HL-60/S4 treated with retinoic acid at 250 ng/mL for 4 days and 3 days (cell line): ENCODE results near the gene GZMM.

ENCODE experiments used
- in situ Hi-C: fragments of 300-500 bp; cut with MboI; formaldehyde crosslinking; loops from 2 replicates; pipeline ENCODE4 v1.7.0; 2022; ENCODE audit warnings: low sequenced_read_pairs

GZMM gene

DNA sequence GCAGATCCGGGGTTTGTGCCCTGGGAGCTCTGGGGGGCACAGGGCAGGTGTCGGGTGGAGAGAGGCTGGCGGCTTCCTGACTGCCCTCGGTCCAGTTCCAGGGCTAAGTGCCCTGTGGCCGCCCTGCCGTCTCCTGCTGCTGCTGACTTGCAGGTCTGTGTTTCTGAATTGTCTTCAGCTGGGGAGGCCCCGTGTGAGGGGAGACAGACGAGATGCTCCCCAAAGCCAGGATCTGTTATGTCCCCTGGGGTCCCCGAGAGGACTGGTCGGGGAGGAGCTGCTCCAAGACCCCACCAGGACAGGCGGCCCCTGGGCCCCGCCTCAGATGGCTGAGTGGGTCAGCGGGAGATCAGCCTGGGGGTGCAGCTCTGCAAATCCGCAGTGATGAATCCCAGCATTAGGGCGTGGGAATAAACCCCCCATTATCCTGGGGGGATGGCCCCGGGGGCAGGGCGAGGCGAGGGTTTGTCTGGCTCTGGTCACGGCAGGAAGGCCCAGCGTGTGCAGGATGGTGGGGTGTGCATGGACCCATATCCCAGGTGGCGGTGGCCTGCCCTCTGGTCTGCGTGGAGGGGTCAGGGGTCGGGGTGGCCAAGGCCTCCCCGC, 50.5 kb downstream of the GZMM start:
- in situ Hi-C loops = no loop called here

DNA sequence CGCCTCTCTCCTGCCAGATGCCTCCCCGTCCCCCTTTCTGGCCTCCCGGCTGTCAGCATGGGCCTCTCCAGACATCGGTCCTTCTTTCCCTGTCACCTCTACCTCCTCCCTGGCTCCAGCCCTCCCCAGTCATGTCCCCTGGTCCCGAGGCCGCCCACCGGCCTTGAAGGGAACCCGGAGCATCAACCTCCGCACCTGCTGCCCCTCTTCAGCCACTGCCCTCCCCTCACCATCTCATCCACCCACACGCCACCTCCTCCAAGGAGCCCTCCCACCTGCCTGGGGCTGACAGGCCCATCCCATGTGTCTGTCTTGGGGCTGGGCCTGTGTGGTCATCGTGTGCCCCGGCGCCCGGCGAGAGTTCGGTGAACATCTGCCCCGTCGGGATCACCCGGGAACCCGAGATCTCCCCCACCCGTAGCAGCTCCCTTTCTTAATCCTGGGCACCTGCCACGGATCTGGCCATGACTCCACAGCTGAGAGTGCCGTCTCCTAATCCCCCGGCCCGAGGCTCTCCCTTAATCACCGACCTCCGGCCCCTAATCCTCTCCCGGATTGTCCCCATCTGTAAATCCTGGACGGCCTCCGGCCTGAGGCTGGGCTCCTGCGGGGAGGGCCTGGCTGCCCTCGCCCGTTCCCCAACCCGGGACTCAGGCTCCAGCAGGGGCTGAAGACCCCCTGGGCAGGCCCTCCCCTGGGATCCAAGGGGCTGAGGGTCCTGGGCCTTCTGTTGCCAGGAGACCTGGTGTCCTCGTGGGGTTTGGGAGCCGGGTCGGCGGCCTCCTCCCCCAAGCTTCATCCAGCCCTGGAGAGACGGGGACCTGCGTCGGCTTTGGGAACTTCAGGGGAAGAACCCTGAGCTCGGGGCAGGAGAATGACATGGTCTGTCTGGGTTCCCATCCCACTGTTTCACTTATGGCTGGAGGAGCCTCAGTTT, 51.7 kb downstream of the GZMM start:
- in situ Hi-C loops = no loop called here

DNA sequence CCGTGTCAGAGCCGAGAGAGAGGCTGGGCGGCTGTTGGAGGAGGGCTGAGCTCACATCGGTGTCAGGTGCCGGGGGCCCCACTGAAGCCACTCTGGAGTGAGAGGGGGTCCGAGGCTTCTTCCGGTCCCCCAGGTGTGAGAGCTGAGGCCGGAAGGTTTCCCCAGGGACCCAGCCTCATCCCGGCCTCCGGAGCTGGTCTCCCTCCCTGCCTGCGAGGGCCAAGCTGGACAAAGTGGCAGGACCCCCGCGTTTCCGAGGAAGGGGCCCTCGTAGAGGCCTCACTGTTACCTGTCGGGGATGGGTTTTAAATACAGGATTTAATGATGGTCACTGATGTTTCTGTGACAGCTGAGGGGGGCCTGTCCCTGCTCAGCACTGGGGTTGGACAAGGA, 52.4 kb downstream of the GZMM start:
- in situ Hi-C loops = no loop called here

DNA sequence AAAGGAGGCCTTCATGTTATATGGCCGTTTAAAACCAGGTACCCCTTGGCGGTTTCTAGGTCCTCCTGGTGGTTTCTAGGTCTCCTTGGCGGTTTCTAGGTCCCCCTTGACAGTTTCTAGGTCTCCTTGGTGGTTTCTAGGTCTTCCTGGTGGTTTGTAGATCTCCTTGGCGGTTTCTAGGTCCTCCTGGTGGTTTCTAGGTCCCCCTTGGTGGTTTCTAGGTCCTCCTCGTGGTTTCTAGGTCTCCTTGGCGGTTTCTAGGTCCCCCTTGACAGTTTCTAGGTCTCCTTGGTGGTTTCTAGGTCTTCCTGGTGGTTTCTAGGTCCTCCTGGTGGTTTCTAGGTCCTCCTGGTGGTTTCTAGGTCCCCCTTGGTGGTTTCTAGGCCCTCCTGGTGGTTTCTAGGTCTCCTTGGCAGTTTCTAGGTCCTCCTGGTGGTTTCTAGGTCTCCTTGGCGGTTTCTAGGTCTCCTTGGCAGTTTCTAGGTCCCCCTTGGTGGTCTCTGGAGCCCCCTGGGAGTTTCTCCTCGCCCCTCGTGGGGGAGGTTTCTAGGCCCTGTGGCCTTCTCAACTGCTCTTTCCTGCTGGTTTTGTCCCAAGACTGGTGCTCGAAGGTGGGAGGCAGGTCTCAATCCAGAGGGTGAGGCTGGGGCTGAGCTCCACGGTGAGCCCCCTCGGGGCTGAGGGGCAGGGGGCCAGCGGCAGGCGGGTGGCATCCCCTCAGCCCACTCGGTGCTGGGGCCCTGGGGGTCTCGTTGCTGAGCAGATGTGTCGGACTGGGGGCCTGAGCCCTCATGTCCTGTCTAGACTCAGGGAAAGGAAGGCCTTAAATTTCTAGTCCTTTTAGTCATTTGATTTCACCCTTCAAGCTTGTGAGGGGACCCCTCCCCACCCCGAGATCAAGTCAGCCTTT, 53.8 kb downstream of the GZMM start:
- in situ Hi-C loops = no loop called here
